HepG2 (cell line): ENCODE results near the gene SAMD4B. TPM values are rescaled to one million over a fixed set of nuclear protein-coding genes. Genes with fewer than 3 reads are reported as not detected.

ENCODE experiments used
- ATAC-seq: fragments of 200-7000 bp; cut with Tn5 transposase; 3 replicates; pipeline ENCODE4 v1.9.1; 2020; ENCODE audit warnings: mild to moderate bottlenecking, moderate library complexity
- BruUV-seq: library from RNA; stranded (reverse); fragments of 400-500 nt; replicated peaks from 2 replicates; lab custom pipeline; 2021; lab: Mats Ljungman, UMichigan
- CTCF ChIA-PET: fragments of 300-600 bp; formaldehyde crosslinking; extraction: SDS; loops from one replicate; lab custom pipeline; 2021; ENCODE audit warnings: low total read pairs, inconsistent platforms, low intra/inter-chr PET ratio; lab: Yijun Ruan, JAX
- POLR2A ChIA-PET: fragments of 350-600 bp; sonication (Branson Sonifier 250); formaldehyde crosslinking; loops from one replicate; lab custom pipeline; 2020; ENCODE audit warnings: antibody characterized with exemption, inconsistent platforms; lab: Yijun Ruan, JAX
- DNase-seq: peaks from one replicate; pipeline ENCODE4 v3.0.0-alpha.2; 2015; ENCODE audit warnings: low spot score
- FAIRE-seq: peaks from 3 replicates; lab custom pipeline; 2011; peaks lifted over from hg19 to GRCh38; lab: Jason Lieb, UNC
- H2AFZ ChIP-seq: one replicate; pipeline ENCODE4 v1.6.1; 2011; ENCODE audit warnings: low read length, inconsistent platforms
- H3K27ac ChIP-seq: fragments of 300-600 bp; 3 replicates; pipeline ENCODE4 v1.8.0; 2011; ENCODE audit warnings: mixed run types, mild to moderate bottlenecking, mixed read lengths, low read length, inconsistent platforms; ENCODE audit not compliant: insufficient read depth; ENCODE audit errors: extremely low read length
- H3K27me3 ChIP-seq, 2 experiments: fragments of 200-600 bp in 1 of 2; 2 replicates in 1 of 2; 3 replicates in 1 of 2; pipeline versions ENCODE4 v1.6.0 to v1.8.0; 2011; ENCODE audit warnings: low read length in 2 of 2, mild to moderate bottlenecking in 2 of 2, moderate library complexity in 2 of 2, inconsistent platforms in 1 of 2; ENCODE audit not compliant: insufficient read depth in 2 of 2, control insufficient read depth in 1 of 2
- H3K36me3 ChIP-seq, 2 experiments: fragments of 200-600 bp in 1 of 2; replicated peaks in 1 of 2; 2 replicates in 1 of 2; 3 replicates in 1 of 2; pipeline versions ENCODE4 v1.5.1 to v1.8.0; 2011; ENCODE audit warnings: low read length in 2 of 2, inconsistent platforms in 1 of 2; ENCODE audit not compliant: insufficient read depth in 2 of 2, control insufficient read depth in 1 of 2
- H3K4me1 ChIP-seq: 2 replicates; pipeline ENCODE4 v1.5.1; 2012; ENCODE audit warnings: low read length, inconsistent platforms; ENCODE audit not compliant: insufficient read depth
- H3K4me2 ChIP-seq: 2 replicates; pipeline ENCODE4 v1.6.0; 2011; ENCODE audit warnings: low read depth, low read length, inconsistent platforms
- H3K4me3 ChIP-seq, 3 experiments: fragments of 200-600 bp in 1 of 3; sonication (generic), shearing (Covaris generic) in 1 of 3; replicated peaks in 1 of 3; 2 replicates each; pipeline ENCODE4 v1.5.1; 2011 to 2016; ENCODE audit warnings: low read length in 3 of 3, inconsistent platforms in 2 of 3, low read depth in 2 of 3, mild to moderate bottlenecking in 2 of 3, control low read depth in 1 of 3, mixed read lengths in 1 of 3; ENCODE audit not compliant: insufficient read depth in 1 of 3
- H3K79me2 ChIP-seq: one replicate; pipeline ENCODE4 v1.6.1; 2011; ENCODE audit warnings: low read length, inconsistent platforms; ENCODE audit not compliant: insufficient read depth
- H3K9ac ChIP-seq: 2 replicates; pipeline ENCODE4 v1.6.0; 2011; ENCODE audit warnings: mild to moderate bottlenecking, low read depth, low read length, inconsistent platforms; ENCODE audit not compliant: insufficient read depth
- H3K9me3 ChIP-seq: 2 replicates; pipeline ENCODE4 v1.5.1; 2012; ENCODE audit warnings: mild to moderate bottlenecking, low read length
- H4K20me1 ChIP-seq: 2 replicates; pipeline ENCODE4 v1.6.0; 2011; ENCODE audit warnings: inconsistent platforms, mild to moderate bottlenecking, low read length, moderate library complexity; ENCODE audit not compliant: insufficient read depth
- HIVEP1 ChIP-seq: sonication (generic); formaldehyde crosslinking; IDR thresholded peaks from 2 replicates; pipeline ENCODE4 v1.4.0; 2020; ENCODE audit warnings: mild to moderate bottlenecking, missing genetic modification reagents
- HMGXB3 ChIP-seq: sonication (generic); formaldehyde crosslinking; IDR thresholded peaks from 2 replicates; pipeline ENCODE4 v1.4.0; 2020; ENCODE audit warnings: missing genetic modification reagents, borderline replicate concordance
- MAFF ChIP-seq: IDR thresholded peaks from 2 replicates; pipeline ENCODE4 v1.6.1; 2011; ENCODE audit warnings: low read depth, low read length, improper control_type of control experiment
- PAXIP1 ChIP-seq: sonication (generic); formaldehyde crosslinking; conservative IDR thresholded peaks from 2 replicates; pipeline ENCODE4 v1.4.0; 2020; ENCODE audit warnings: mild to moderate bottlenecking, missing genetic modification reagents, moderate library complexity
- TCF12 ChIP-seq, 2 experiments: fragments of 450-650 bp in 1 of 2; sonication (generic) in 1 of 2; formaldehyde crosslinking in 1 of 2; IDR thresholded peaks; 2 replicates each; pipeline versions ENCODE4 v1.6.1 to v1.8.0; 2017 to 2022; ENCODE audit warnings: antibody characterized with exemption in 1 of 2, mild to moderate bottlenecking in 1 of 2, missing genetic modification reagents in 1 of 2, moderate library complexity in 1 of 2
- ZNF207 ChIP-seq: fragments of 450-650 bp; IDR thresholded peaks from 2 replicates; pipeline ENCODE4 v1.6.1; 2016; ENCODE audit warnings: antibody characterized with exemption, borderline replicate concordance
- ZNF274 ChIP-seq: sonication (generic); formaldehyde crosslinking; IDR thresholded peaks from 2 replicates; pipeline ENCODE4 v1.5.1; 2020; ENCODE audit warnings: mild to moderate bottlenecking, missing genetic modification reagents
- ZNF687 ChIP-seq: sonication (generic); formaldehyde crosslinking; IDR thresholded peaks from 2 replicates; pipeline ENCODE4 v1.5.1; 2020; ENCODE audit warnings: mild to moderate bottlenecking, missing genetic modification reagents, moderate library complexity
- WGBS: methylation state at CpG from one replicate; pipeline ENCODE4 v1.1.6; 2017; ENCODE audit warnings: low lambda C conversion rate; 5-methylcytosine and 5-hydroxymethylcytosine counted together
- in situ Hi-C: cut with HindIII; loops from 2 replicates; pipeline ENCODE4 v1.10.0; 2017; ENCODE audit warnings: low pct_unique_long_range_greater_than_20kb; ENCODE audit not compliant: extremely low pct_ligation_motif_present
- intact Hi-C: fragments of 100-400 bp; cut with micrococcal nuclease; formaldehyde crosslinking; loops from one replicate; pipeline ENCODE4 v1.10.0; 2022; ENCODE audit not compliant: unreplicated experiment
- polyA plus RNA-seq, 8 experiments: library from polyadenylated mRNA; depleted of rRNA in 3 of 8; stranded (reverse) in 7 of 8; unstranded in 1 of 8; fragments of >200 nt; fragmentation: Illumina TruSeq in 4 of 8; extraction: Trizol in 4 of 8; gene quantifications; 2 replicates each; pipeline versions ENCODE4 v1.2.1 to v1.2.3, GENCODE V29; 2011 to 2016; ENCODE audit warnings: low read depth in 4 of 8, missing spikeins in 1 of 8, mixed read lengths in 1 of 8; ENCODE audit not compliant: insufficient read depth in 1 of 8
- total RNA-seq, 5 experiments: library from RNA; depleted of rRNA; stranded (reverse); fragments of >200 nt; fragmentation: Illumina TruSeq; extraction: Trizol; gene quantifications; 2 replicates each; pipeline ENCODE4 v1.2.3, GENCODE V29; 2016; ENCODE audit warnings: low read depth in 1 of 5

Gene SAMD4B
- total and polyA plus RNA-seq, 2 of the 13 experiments (the other 11 are each of a cell fraction or from before 2014, with no cell fraction given): 26.0 to 31.8 TPM

- DNase-seq (peak; percentile 28), ATAC-seq (peak; percentile 69), FAIRE-seq (no peak)
- Histone ChIP-seq H3K36me3 (peaks cover 49 to 90% of the 10 kb centered on the region in 2 experiments), H3K4me2 (0 out of 2 replicates have a peak overlapping the region, but pooled peaks have one; percentile 11), H3K79me2 (no peaks in the 10 kb centered on the region), H3K4me3 (no peak overlapping the region), H3K4me1 (peaks cover 19% of the 10 kb centered on the region), H2AFZ (no peak overlapping the region), H3K27me3 (no peaks in the 10 kb centered on the region), H4K20me1 (no peaks in the 10 kb centered on the region), H3K9ac (no peak overlapping the region), H3K27ac (peak overlapping the region; percentile 69), H3K9me3 (no peaks in the 10 kb centered on the region)
- POLR2A ChIA-PET: interaction anchor here (0.9 to 1.5 kb wide), 5 partner anchors 10 to 58 kb away, joined by 4 to 9 read pairs (median 5); partner anchors contain the start of genes MED29, PAF1, RPS16 and SAMD4B
- intact Hi-C loops (no loop called here), in situ Hi-C loops (no loop called here)
- CTCF ChIA-PET: no interaction called here
- 37% methylated on average over 4 of the region's 18 CpGs for WGBS
- BruUV-seq: no TSS peak
- TF ChIP-seq ZNF687 (CRISPR knock-in tag): peak; percentile 39; the same call in 1 of the 2 replicates
- TF ChIP-seq TCF12 (IDR thresholded peaks at IDR 0.05): no peak
- TF ChIP-seq TCF12 (CRISPR knock-in tag; IDR thresholded peaks at IDR 0.05): no peak
- TF ChIP-seq HIVEP1: 0 out of 2 replicates have a peak, but pooled peaks have one; percentile 23
- TF ChIP-seq PAXIP1 (CRISPR knock-in tag): peak; percentile 62
- no peak for TF ChIP-seq ZNF207
- TF ChIP-seq HMGXB3: no peak
- TF ChIP-seq ZNF274 (CRISPR knock-in tag): 0 out of 2 replicates have a peak, but pooled peaks have one; percentile 38
- no peak for TF ChIP-seq MAFF
Observed at GRCh38 chr19:39377373-39378362, 35.4 kb downstream of the SAMD4B start.
